GM18502 (cell line): ENCODE results near the gene MB21D2.

Experiments
- ATAC-seq: cut with Tn5 transposase; IDR thresholded peaks from one replicate; pipeline ENCODE4 v1.9.1; 2021; ENCODE audit warnings: mild to moderate bottlenecking; ENCODE audit not compliant: unreplicated experiment, poor library complexity

Gene MB21D2

DNA sequence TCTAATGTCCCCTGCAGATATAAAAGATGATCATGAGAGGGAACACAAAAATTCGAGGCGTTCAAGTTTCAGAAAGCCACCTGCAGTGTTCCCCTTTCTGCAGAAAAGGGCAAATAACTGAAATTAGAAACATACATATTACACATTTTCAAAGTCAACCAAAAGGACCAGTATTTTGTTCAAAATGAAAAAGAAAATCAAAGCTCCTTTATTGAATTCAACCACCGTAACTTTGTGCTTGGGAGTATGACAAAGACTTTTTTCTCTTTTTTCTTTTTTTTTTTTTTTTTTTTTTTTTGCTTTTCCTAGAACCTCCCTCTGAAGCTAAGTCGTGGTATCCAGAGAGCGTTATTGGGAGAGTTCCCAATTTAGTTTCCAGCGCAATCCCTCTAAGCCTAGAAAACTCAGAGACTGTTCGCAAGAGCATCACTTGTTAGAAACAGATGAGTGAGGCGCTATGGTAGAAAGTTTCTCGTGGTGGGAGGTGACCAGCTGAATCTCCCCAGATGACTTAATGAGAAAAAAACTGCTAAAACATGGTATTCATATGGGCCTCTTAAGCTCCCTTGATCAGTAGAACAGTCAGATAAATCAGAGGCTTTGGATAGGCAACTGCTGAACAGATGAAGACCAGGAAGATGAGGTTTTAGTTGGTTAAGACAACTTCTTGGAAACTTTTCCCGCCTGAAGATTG is 77.4 kb downstream of the MB21D2 start:
- ATAC-seq, result no peak

DNA sequence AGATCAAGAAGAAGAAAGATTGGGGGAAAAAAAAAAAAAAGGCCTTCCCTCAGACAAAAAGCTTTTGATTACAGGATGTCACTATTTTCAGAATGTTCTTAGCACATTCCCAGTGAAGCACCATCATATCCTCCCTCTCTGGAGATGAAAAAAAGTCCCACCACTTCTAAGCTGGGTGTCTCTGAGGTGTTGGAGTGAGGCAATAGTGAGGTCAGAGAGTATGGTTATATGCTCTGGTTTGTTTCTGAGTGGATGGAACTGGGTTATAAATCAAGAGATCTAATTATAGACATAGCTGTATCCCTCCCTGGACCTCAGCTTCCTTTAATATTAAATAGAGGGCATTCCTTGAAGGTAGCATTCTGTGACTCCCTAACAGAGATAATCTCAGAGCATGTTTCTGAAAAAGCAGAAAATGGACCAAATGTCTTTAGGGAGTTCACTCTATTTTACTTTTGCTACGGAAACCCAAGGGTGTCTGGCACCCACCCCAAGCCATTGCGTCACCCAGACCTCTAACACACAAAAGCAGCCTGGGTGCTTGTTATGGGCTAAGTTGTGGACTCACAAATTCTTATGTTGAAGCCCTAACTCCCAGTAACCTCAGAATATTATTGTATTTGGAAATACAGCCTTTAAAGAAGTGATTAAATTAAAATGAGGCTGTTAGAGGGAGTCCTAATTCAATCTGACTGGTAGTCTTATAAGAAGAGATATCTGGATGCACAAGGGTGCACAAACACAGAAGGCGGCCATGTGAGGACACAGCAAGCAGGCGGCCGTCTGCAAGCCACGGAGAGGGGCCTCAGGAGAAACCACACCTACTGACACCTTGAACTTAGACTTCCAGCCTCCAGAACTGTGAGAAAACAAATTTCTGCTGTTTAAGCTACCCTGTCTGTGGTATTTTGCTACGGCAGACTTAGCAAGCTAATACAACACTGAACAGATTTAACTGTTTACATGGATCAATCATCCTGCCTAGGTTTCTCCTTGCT is 81.5 kb downstream of the MB21D2 start:
- ATAC-seq, result no peak

DNA sequence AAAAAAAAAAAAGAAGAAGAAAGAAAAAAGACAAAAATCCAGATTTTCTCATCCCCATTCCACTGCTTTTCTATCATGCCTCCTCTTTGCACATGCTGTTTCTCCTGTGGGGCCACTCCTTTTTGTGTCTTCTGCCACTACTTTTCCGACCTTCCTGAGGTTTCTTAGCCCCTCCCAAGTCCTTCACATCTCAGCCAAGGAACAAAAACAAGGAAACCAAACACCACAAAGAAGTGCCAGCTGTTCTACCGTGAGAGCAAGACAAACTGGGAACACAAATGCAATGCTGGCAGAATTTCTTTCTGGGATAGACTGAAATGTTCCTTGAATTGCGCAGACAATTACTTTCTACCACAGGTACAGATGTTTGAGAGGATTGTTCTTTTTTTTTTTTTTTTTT is 83.2 kb downstream of the MB21D2 start:
- no peak for ATAC-seq

DNA sequence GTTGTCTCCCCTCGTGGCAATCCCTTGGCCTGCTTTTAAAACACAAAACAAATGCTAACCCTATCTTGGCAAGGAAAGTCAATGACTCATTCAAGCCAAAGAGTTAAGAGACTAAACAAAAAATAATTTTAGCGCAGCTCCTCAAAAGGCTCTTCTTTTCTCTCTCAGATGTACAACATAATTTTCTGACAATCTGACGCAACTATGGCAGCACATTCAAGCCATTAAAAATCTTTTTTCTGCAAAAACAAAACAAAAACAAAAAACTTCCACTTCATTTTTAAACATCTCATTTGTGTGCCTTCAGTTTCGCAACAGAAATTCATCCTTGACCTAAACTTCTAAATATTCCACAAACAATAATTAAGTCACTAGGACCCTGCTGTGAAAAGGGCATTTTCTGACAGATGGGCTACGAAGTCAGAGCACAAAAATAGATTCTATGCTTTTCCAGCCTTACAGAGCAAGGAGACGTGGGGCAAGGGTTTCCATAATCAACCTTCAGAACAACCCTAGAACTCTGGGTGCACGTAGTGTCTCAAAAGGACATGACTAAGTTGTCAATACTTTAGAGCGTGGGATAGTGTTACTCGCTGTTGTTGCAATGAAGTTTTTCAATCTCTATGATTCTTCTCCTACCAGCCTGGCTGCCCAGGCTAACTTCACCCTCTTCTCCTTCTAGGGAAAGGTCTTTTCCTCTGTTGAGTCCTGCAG is 84.3 kb downstream of the MB21D2 start:
- no peak for ATAC-seq

DNA sequence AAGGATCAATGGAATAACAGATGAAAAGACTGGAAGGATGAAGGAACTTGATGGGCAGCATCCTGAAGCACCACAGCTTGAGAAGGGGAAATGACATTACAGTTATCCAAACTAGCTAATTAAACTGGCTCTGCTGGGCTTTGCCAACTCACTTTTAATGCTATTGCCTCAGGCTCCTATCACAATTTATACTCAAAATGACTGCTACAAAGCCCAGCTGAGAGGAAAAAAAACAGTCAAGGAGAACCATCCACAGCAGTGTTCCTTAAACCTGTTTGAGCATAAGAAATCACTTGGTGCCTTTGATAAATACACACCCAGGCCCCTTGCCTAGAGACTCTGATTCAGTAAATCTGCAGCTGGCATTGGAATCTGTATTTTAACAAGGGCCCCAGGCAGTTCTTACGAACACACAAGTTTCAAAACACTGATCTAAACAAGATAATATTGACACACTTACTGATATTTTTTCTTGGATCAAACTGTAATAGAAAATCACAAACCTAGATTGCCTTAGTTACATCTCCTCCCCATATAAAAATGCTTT is 85.8 kb downstream of the MB21D2 start:
- no peak for ATAC-seq

DNA sequence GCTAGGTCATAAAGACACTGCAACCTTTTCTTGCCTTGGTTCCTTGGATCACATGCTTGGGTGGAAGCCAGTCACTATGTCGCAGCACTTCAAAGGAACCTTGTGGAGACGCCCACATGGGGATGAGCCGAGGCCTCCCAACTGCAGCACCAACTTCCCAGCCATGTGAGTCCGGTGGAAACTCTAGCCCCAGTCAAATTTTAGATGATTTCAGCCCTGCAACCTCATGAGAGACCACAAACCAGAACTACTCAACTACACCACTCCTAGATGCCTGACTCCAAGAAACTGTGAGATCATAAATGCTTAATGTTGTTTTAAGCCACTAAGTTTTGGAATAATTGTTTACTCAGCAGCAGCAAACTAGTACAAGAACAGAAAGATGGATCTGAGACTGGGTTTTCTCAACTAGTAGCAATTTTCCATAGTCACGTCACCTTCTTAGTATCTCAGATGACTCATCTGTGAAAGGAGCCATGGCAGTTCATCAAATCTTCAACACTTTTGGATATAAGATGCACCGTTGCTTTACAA is 86.5 kb downstream of the MB21D2 start:
- ATAC-seq, result peak; percentile 54

DNA sequence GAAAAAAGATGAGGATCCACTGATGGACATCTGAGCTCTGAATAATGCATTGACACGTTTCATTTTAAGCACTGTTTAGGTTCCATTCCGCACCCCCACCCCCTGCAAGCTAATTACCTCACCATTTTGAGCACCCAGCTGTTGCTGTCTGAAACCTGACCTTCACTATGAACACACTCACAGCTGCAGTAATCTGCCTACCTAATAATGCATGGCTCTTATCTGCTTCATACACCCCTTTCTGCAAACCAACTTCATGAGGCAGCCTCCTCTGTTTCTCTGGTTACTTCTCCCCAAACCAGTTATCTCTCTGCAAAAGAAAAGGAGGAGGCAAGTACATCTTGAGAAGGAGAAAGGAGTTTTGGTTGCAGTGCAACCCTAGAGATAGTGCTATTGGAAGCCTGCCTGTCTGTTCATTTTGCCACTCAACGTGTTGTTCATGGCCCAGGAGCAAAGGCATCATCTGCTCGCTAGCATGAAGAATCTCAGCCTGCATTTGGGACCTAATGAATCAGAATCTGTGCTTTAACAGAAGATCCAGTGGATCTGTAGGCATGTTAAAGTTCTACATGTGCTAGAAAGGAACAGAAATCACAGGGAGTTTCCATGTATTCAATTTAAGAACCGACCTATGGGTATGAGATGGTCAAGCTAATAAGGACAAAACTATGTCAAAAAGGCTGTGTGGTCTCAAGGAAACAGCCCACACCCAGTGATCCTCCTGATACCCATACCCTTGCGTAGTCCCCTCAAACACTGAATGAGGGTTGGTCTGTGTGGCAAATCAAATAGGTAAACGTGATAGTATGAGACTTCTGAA is 87.2 kb downstream of the MB21D2 start:
- ATAC-seq, result peak; percentile 70

DNA sequence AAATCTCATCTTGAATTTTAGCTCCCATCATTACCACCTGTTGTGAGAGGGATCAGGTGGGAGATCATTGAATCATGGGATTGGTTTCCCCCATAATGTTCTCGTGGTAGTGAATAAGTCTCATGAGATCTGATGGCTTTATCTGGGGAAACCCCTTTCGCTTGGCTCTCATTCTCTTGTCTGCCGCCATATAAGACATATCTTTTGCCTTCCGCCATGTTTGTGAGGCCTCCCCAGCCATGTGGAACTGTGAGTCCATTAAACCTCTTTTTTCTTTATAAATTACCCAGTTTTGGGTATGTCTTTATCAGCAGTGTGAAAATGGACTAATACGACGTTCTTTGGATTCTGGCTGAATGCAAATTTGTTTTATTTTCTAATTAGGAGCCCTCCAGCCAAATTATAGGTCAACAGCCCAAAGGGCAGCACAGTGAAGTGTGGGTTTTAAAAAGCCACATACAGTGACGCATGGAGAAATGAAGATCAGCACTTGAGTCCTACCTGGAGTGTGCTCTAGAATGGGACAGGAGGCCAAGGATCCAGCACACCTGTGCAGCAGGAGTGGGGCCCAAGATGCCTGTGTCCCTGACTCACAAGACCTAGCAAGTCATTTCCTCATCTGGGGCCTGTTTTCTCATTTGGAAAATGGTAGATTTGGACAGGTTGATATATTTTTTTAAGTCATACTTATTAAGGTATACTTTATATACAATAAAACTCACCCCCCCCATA is 89.6 kb downstream of the MB21D2 start:
- ATAC-seq, result no peak

DNA sequence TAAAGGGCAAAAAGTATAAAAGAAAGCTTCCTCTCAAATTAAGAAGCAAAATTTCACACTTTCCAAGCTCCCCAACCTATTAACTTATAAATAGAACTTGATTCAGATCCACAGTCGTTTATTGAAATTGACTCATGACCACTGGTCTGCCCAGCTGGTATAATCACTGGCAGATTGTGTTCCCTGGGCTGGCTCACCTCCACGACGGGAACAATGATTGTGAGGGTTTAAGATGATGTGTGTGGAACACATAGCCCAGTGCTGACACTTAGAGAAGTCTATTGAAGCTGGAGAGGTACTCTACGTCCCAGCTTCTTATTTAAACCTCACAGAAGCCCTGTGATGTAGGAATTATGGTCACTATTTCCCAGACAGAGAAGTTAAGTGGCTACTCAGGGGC is 90.4 kb downstream of the MB21D2 start:
- ATAC-seq, result no peak

DNA sequence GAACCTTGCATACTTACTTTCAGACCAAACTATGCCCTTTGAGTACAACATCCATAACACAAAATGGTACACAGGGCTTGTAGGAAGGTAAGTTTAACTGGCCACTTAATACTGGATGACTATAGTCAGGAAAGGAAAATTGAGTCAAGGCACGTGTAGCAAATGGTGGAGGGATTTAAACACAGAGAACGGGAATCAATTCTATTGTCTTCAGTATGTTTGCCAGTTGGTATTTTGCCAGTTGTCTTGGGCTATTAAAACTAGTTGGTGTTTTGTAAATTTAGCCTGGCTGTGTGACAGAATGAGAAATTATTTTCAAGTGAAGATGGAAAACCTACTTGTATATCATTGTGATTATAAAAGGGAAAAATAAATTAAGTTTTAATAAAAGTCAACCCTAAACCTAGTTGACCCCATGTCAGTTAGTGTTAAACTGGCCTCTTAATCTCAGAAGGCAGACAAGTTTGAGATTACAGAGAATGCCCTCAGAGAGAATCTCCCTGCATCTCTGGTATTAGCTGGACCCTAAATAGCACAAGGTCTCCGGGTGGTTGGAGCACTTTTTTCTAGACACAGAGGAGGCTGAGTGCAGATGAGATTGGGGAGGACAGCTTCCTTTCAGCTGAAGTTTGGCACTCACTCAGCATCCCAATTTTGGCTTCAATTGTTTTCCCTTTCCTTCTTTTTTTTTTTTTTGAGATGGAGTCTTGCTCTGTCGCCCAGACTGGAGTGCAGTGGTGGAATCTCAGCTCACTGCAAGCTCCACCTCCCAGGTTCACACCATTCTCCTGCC is 91.2 kb downstream of the MB21D2 start:
- no peak for ATAC-seq

DNA sequence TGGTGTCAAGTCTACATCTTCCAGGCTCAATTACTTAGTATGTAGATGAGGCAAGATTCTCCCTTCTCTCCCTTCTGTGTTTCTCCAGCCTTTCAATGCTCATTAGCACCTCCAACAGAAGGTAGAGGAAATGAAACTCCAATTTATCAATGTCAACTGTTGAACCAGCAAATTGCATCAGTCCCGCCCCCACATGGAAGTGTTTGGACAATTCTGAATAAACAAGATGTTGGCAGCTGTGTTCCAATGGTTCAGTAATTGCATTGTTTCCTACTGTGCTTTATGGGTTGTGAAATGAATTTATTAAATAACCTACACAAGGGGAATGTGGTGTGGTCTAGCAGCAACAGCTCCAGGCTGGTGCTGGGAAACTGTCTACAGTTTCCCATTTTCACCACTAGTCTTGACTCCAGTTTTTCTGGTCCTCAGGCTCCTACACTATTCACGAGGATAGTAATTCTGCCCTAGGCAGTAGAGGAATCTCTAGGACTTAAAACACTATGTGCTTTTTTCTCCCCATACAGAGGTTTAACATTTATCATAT is 91.9 kb downstream of the MB21D2 start:
- peak; percentile 46 for ATAC-seq

DNA sequence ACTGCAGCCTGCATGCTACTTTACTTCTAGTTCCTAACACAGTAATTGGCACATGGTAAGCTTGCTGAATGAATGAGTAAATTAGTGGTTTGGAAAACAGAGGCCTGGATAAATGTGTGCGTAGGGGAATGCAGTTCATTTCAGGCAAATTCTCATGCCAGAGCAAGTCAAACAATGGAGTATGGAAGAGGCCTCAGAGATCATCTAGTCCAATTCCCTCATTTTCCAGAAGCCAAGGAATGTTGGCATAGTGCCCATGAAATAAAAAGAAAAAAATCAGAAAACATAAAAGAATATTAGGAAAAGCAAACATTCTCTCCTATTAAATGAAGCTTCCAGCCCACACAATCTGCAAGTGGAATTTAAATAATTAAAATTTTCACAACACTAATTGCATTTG is 92.4 kb downstream of the MB21D2 start:
- no peak for ATAC-seq

DNA sequence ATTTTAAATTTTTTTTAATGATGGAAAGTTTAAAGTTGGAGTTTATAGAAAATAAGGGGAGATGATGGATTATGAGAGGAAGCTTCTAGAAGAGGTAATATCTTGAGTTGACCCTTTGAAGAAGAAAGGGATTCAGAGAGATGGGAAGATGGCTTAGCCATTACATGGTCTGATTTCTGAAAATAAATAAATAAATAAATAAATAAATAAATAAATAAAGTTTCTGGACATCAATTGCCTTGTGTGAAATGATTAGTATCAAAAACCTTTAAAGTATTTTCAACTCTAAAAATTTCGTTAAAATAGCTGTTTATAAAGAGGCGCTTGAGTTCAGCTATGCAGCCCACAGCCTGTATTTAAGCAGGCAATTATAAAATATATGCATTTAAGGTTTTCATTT is 93.3 kb downstream of the MB21D2 start:
- no peak for ATAC-seq

DNA sequence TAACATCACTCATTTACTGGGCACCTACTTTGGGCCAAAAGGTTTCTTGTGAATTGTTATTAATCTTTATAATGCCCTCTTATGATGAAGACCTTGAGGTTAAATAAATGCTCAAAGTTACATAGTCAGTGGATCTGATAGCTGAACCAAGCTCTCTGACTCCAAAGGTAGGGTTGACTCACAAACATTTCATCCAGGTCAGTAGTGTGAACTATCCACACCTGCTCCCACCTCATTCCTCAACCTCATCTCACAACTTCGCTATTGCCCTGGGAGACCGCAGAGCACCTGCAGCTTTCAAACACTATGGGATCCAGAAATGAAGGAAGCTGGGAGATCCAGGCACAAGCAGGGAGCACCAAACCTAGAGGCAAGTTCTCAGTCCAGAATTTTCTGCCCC is 96.5 kb downstream of the MB21D2 start:
- no peak for ATAC-seq

DNA sequence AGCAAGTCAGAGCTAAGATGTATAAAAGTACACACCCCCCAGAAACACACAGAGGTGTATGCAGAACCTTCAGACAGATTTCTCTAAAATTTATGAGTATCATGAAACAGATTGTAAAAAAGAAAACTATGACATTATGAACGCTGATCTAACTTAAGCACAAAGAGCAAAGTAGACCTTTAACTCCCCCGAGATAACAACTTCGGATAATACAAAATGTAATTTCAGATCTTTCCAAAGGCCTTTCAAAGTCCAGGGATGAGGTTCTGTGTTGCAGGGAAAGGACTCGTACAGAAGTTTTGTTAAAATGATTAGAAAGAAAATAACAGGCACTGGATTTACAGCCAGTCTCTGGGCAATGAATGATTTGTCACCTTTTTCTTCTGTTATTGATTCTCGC is 97.5 kb downstream of the MB21D2 start:
- no peak for ATAC-seq

DNA sequence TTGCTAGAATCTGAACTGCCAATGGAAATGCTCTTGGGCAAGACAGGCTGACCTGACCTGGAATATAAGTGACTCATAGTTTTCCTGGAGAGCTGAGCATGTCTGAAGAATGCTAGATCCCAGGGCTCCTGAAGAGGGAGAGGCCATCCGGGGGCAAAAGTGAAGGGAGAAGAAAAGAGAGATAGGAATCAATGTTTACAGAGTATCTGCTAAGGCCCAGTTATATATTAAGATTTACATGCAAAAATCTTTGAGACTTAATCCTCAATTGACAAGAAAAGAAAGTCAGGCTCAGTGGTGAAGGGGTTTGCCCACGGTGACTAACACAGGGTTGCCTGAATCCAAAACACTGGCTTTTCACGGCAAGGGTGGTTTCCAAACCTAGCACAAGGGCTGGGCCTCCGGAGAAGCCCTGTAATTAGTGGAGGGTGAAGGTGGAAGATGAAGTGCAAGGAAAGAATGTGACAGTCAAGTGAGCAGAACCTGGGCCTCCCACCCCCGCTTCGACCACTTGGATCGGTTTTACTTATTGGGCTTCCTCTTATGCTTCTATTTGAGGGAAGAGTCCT is 98.6 kb downstream of the MB21D2 start:
- ATAC-seq, result peak; percentile 75

DNA sequence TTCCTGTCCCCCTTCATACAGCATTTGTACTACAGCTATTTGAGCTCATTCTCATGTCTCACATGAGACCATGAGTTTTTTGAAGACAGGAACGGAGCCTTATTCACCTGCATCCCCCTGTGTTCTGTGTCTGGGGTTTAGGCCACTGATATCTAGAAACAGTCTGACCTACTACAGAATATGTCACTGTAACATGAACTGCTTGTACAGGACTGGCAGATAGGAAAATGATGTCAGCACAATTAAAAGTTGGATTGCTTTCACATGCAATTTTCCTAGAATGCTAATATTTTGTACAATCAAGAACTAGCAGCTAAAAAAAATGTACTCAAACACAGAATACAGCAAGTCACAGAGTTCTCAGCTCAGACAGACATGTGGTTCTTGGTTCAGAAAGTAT is 99.5 kb downstream of the MB21D2 start:
- ATAC-seq, result no peak

DNA sequence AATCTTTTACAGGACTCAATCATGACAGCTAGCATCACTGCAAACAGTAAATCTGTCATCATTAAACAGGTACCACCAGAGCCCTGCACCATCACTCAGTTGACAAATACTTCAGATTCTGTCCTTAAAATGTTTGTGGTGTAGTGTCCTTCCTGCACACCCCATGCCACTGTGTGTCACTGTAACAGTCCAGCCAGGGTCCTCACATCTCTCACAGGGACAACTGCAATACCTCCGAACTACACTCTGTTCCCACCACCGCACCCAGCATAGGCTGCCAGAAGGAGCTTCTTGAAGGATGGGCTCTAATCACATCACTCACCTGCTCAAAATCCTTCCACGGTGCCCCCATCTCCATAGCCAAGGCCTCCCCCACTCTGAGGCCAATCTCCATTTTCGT is 100.2 kb downstream of the MB21D2 start:
- ATAC-seq, result no peak
